B cell (primary cell): ENCODE measurements around the gene CRYBA2. TPM values are rescaled to one million over a fixed set of nuclear protein-coding genes. Genes with fewer than 3 reads are reported as not detected.

Experiments
- ATAC-seq: fragments of 200-7000 bp; cut with Tn5 transposase; one replicate; pipeline ENCODE4 v1.10.0; 2021; ENCODE audit warnings: low read depth, mild to moderate bottlenecking, moderate number of reproducible peaks, moderate library complexity
- CTCF ChIA-PET: fragments of 350-600 bp; sonication (Branson Sonifier 250); formaldehyde crosslinking; loops from one replicate; lab custom pipeline; 2021; ENCODE audit warnings: antibody characterized with exemption, inconsistent platforms; lab: Charles Lee
- POLR2A ChIA-PET: fragments of 350-600 bp; sonication (Branson Sonifier 250); formaldehyde crosslinking; loops from one replicate; lab custom pipeline; 2021; ENCODE audit warnings: antibody characterized with exemption; lab: Charles Lee
- DNase-seq: peaks from one replicate; pipeline ENCODE4 v3.0.0; 2013
- H2AFZ ChIP-seq: 2 replicates; pipeline ENCODE4 v1.6.1; 2012; ENCODE audit warnings: mild to moderate bottlenecking, low read depth, low read length; ENCODE audit not compliant: insufficient read depth, poor library complexity, severe bottlenecking
- H3K27ac ChIP-seq, 2 donors: 1 replicate in 1 of 2; 2 replicates in 1 of 2; pipeline ENCODE4 v1.5.1; 2012 to 2013; ENCODE audit warnings: low read length in 2 of 2, mild to moderate bottlenecking in 2 of 2, moderate library complexity in 1 of 2
- H3K27me3 ChIP-seq, 4 experiments: fragments of 200-600 bp in 1 of 4; sonication (generic) in 1 of 4; replicated peaks in 1 of 4; 1 replicate in 2 of 4; 2 replicates in 2 of 4; pipeline versions ENCODE4 v1.6.1 to v1.7.0; 2013 to 2016; ENCODE audit warnings: low read length in 3 of 4, mild to moderate bottlenecking in 2 of 4, mixed read lengths in 1 of 4, moderate library complexity in 1 of 4; ENCODE audit not compliant: insufficient read depth in 4 of 4, control insufficient read depth in 3 of 4; ENCODE audit errors: control extremely low read depth in 1 of 4
- H3K36me3 ChIP-seq, 2 experiments: replicated peaks in 1 of 2; 1 replicate in 1 of 2; 2 replicates in 1 of 2; pipeline versions ENCODE4 v1.6.1 to v1.7.1; 2013; ENCODE audit warnings: low read length in 1 of 2; ENCODE audit not compliant: insufficient read depth in 2 of 2, control insufficient read depth in 1 of 2; ENCODE audit errors: control extremely low read depth in 1 of 2, extremely low read depth in 1 of 2
- H3K4me1 ChIP-seq, 2 donors: fragments of 200-600 bp in 1 of 2; sonication (generic) in 1 of 2; 1 replicate in 1 of 2; 2 replicates in 1 of 2; pipeline versions ENCODE4 v1.5.1 to v1.6.1; 2013 to 2017; ENCODE audit warnings: low read length in 2 of 2; ENCODE audit not compliant: control insufficient read depth in 2 of 2, insufficient read depth in 2 of 2
- H3K4me2 ChIP-seq: replicated peaks from 2 replicates; pipeline ENCODE3; 2012; ENCODE audit warnings: mild to moderate bottlenecking, low read depth, low read length; ENCODE audit not compliant: poor library complexity, severe bottlenecking
- H3K4me3 ChIP-seq, 5 experiments: fragments of 200-600 bp in 1 of 5; sonication (generic) in 1 of 5; 1 replicate in 3 of 5; 2 replicates in 2 of 5; pipeline versions ENCODE4 v1.5.1 to v1.7.0; 2011 to 2016; ENCODE audit warnings: low read length in 4 of 5, mild to moderate bottlenecking in 4 of 5, low read depth in 2 of 5, control low read depth in 1 of 5, moderate library complexity in 1 of 5; ENCODE audit not compliant: insufficient read depth in 1 of 5; ENCODE audit errors: control extremely low read depth in 1 of 5, extremely low read depth in 1 of 5
- H3K79me2 ChIP-seq: fragments of 200-600 bp; sonication (generic); one replicate; pipeline ENCODE4 v1.6.0; 2016; ENCODE audit warnings: low read length; ENCODE audit not compliant: control insufficient read depth, insufficient read depth
- H3K9ac ChIP-seq: fragments of 200-600 bp; sonication (generic); 2 replicates; pipeline ENCODE4 v1.6.1; 2017; ENCODE audit warnings: mild to moderate bottlenecking, low read length, moderate library complexity
- H3K9me3 ChIP-seq, 3 donors: one replicate each; pipeline versions ENCODE4 v1.6.1 to v1.7.1; 2013; ENCODE audit warnings: low read length in 2 of 3; ENCODE audit not compliant: control insufficient read depth in 2 of 3, insufficient read depth in 1 of 3; ENCODE audit errors: control extremely low read depth in 1 of 3
- H4K20me1 ChIP-seq: 2 replicates; pipeline ENCODE4 v1.6.0; 2012; ENCODE audit warnings: mild to moderate bottlenecking, low read length; ENCODE audit not compliant: insufficient read depth, control insufficient read depth, poor library complexity, severe bottlenecking
- H3K27ac Mint-ChIP-seq: one replicate; pipeline ENCODE4 v1.8.0; 2021; ENCODE audit warnings: mixed read lengths
- H3K27me3 Mint-ChIP-seq: one replicate; pipeline ENCODE4 v1.8.0; 2021; ENCODE audit warnings: mixed read lengths
- H3K4me1 Mint-ChIP-seq: one replicate; pipeline ENCODE4 v1.8.0; 2021; ENCODE audit warnings: mixed read lengths
- H3K4me3 Mint-ChIP-seq: one replicate; pipeline ENCODE4 v1.8.0; 2021; ENCODE audit warnings: mixed read lengths
- H3K9me3 Mint-ChIP-seq: one replicate; pipeline ENCODE4 v1.8.0; 2022; ENCODE audit warnings: mixed read lengths; ENCODE audit not compliant: insufficient read depth
- EZH2 ChIP-seq: IDR thresholded peaks from 2 replicates; pipeline ENCODE4 v1.6.1; 2012; ENCODE audit warnings: borderline replicate concordance, low read depth, mild to moderate bottlenecking, moderate library complexity, low read length; ENCODE audit not compliant: insufficient read depth, poor library complexity, severe bottlenecking
- WGBS: methylation state at CpG from one replicate; pipeline ENCODE4 v1.1.5; 2013; ENCODE audit warnings: missing lambda C conversion rate; ENCODE audit not compliant: insufficient coverage; 5-methylcytosine and 5-hydroxymethylcytosine counted together
- intact Hi-C: fragments of 100-400 bp; cut with micrococcal nuclease; formaldehyde crosslinking; loops from one replicate; pipeline ENCODE4 v1.10.0; 2022
- polyA plus RNA-seq: library from polyadenylated mRNA; depleted of rRNA; stranded (reverse); fragments of >200 nt; gene quantifications from 2 replicates; pipeline ENCODE4 v1.2.3, GENCODE V29; 2012
- total RNA-seq, 2 donors: library from RNA; stranded (reverse); fragments of 120-200 nt in 1 of 2; gene quantifications; 1 replicate in 1 of 2; 2 replicates in 1 of 2; pipeline versions ENCODE4 v1.2.3 to v1.2.4, GENCODE V29; 2013 to 2022
- TF ChIP-seq, protein P1 (sequence below): fragments of 200-600 bp; IDR thresholded peaks from one replicate; pipeline ENCODE4 v1.8.0; 2022; ENCODE audit warnings: antibody characterized with exemption, mild to moderate bottlenecking

The CRYBA2 gene
- total and polyA plus RNA-seq, 2 donors (not counting 1 experiment from before 2014, with no cell fraction given), result not detected

DNA sequence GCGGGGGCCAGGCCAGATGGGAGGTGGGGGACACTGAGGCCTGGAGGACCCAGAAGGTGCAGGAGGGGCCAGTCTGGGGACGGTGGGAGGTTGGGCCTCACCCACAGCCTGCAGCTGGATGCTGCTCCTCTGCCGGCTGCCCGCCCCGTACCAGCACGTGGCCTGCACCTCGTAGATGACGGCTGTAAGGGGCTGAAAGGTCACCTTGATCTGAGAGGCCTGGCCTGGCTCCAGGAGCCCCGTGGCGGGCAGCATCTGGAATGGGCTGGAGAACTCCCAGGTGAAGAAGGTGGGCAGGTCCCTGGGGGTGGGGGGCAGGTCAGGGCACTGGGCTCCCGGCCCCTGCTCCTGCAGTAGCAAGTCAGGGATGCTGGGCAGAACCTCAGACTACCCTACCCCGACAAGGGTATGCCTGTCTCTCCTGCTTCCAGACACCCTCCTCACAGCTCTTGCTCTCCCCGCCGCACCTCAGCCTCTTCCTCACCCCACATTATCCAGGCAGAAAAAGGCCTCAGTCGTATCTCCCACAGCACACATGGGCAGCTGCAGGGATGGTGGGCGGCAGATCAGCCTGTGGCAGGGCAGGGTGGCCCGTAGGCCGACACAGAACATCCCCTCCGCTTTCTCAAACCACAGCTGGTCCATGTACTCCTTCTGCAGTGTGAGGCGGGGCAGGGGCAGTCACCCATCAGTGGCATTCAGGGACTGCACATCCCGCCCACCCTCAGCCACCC, 38.0 kb upstream of the CRYBA2 start:
- Histone ChIP-seq H3K27me3 (peaks cover 0 to 23% (median 3%) of the 10 kb centered on the region in 4 experiments), H3K79me2 (no peaks in the 10 kb centered on the region), H3K4me1 (no peaks in the 10 kb centered on the region), H3K36me3 (no peaks in the 10 kb centered on the region), H3K9ac (no peak overlapping the region), H3K27ac (no peak overlapping the region), H2AFZ (no peak overlapping the region), H4K20me1 (no peaks in the 10 kb centered on the region), H3K4me2 (no peak overlapping the region), H3K4me3 (no peak overlapping the region), H3K9me3 (peaks cover 0 to 6% (median 0%) of the 10 kb centered on the region in 3 donors)
- 92% methylated on average over 20 of the region's 21 CpGs for WGBS
- no peak for ATAC-seq
- ChIA-PET CTCF (interaction anchor here (0.9 to 6.4 kb wide), 11 partner anchors 9 to 155 kb away, joined by 3 to 99 read pairs (median 4); partner anchors contain the start of gene IHH), POLR2A (no interaction called here)
- Mint-ChIP-seq H3K27ac (no peak overlapping the region), H3K9me3 (no peaks in the 10 kb centered on the region), H3K4me3 (no peak overlapping the region), H3K4me1 (no peaks in the 10 kb centered on the region), H3K27me3 (peaks cover 47% of the 10 kb centered on the region)
- intact Hi-C loops, result no loop called here
- TF ChIP-seq, protein P1, sequence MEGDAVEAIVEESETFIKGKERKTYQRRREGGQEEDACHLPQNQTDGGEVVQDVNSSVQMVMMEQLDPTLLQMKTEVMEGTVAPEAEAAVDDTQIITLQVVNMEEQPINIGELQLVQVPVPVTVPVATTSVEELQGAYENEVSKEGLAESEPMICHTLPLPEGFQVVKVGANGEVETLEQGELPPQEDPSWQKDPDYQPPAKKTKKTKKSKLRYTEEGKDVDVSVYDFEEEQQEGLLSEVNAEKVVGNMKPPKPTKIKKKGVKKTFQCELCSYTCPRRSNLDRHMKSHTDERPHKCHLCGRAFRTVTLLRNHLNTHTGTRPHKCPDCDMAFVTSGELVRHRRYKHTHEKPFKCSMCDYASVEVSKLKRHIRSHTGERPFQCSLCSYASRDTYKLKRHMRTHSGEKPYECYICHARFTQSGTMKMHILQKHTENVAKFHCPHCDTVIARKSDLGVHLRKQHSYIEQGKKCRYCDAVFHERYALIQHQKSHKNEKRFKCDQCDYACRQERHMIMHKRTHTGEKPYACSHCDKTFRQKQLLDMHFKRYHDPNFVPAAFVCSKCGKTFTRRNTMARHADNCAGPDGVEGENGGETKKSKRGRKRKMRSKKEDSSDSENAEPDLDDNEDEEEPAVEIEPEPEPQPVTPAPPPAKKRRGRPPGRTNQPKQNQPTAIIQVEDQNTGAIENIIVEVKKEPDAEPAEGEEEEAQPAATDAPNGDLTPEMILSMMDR, result no peak
- no peak for TF ChIP-seq EZH2
- no peak for DNase-seq
